Lower leg skin (tissue), 3 donors: Measurements from ENCODE around the gene SLC39A8.

Experiments
- POLR2A ChIP-seq, 2 donors: fragments of 450-650 bp; IDR thresholded peaks; one replicate each; pipeline ENCODE4 v1.6.1; 2016 to 2017; ENCODE audit warnings: antibody characterized with exemption in 2 of 2, mild to moderate bottlenecking in 1 of 2, moderate library complexity in 1 of 2
- TF ChIP-seq, protein P1 (sequence below), 3 donors: fragments of 450-650 bp; IDR thresholded peaks; one replicate each; pipeline ENCODE4 v1.5.1; 2016; ENCODE audit warnings: antibody characterized with exemption in 3 of 3, mild to moderate bottlenecking in 3 of 3, moderate library complexity in 2 of 3

GRCh38 chr4:102250341-102250740 is 94.9 kb downstream of the SLC39A8 start:
- TF ChIP-seq, protein P1, sequence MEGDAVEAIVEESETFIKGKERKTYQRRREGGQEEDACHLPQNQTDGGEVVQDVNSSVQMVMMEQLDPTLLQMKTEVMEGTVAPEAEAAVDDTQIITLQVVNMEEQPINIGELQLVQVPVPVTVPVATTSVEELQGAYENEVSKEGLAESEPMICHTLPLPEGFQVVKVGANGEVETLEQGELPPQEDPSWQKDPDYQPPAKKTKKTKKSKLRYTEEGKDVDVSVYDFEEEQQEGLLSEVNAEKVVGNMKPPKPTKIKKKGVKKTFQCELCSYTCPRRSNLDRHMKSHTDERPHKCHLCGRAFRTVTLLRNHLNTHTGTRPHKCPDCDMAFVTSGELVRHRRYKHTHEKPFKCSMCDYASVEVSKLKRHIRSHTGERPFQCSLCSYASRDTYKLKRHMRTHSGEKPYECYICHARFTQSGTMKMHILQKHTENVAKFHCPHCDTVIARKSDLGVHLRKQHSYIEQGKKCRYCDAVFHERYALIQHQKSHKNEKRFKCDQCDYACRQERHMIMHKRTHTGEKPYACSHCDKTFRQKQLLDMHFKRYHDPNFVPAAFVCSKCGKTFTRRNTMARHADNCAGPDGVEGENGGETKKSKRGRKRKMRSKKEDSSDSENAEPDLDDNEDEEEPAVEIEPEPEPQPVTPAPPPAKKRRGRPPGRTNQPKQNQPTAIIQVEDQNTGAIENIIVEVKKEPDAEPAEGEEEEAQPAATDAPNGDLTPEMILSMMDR (IDR thresholded peaks at IDR 0.05): no peak
- TF ChIP-seq POLR2A (IDR thresholded peaks at IDR 0.05): no peak
